Activated T-helper 1 cell treated with Interleukin-2 at 50 U/mL for 16 hours (primary cell): ENCODE results near the gene CDCA4.
"Not testable (repeated sequence)": the region's sequence is repeated elsewhere in the genome, so short reads cannot be mapped to it uniquely, and the experiment has no call there.

Source experiments
- DNase-seq: peaks from one replicate; pipeline ENCODE4 v3.0.0-alpha.2; 2020; ENCODE audit warnings: low read depth

Gene CDCA4

DNA sequence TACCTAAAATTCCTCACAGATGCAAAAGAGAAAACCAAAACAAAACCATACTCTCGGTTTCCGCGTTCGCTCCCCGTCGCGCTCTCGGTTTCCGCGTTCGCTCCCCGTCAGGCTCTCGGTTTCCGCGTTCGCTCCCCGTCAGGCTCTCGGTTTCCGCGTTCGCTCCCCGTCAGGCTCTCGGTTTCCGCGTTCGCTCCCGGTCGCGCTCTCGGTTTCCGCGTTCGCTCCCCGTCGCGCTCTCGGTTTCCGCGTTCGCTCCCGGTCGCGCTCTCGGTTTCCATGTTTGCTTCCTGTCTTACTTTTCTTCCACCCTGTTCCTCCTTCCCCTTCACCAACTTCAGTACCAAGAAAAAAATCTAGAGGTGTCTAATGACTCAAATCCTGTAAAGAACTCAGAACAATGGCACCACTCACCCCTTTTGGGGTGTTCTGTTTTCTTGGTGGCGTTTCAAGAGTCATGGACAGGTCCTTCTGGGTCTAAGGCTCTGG is 12.6 kb upstream of the CDCA4 start:
- not testable (repeated sequence) for DNase-seq

DNA sequence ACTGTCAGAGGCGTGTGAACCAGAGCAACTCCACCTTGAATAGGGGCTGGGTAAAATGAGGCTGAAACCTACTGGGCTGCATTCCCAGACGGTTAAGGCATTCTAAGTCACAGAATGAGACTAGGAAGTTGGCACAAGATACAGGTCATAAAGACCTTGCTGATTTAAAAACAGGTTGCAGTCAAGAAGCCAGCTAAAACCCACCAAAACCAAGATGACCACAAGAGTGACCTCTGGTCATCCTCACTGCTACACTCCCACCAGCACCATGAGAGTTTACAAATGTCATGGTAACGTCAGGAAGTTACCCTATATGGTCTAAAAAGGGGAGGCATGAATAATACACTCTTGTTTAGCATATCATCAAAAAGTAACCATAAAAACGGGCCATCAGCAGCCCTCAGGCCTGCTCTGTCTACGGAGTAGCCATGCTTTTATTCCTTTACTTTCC is 11.6 kb upstream of the CDCA4 start:
- DNase-seq = not testable (repeated sequence)

GRCh38 chr14:105030836-105031396 is 10.0 kb upstream of the CDCA4 start:
- DNase-seq = no peak

GRCh38 chr14:105030194-105030593 is 9.3 kb upstream of the CDCA4 start:
- no peak for DNase-seq

- no peak for DNase-seq
These were observed 8.5 kb upstream of the CDCA4 start for GRCh38 chr14:105029402-105029801.

DNA sequence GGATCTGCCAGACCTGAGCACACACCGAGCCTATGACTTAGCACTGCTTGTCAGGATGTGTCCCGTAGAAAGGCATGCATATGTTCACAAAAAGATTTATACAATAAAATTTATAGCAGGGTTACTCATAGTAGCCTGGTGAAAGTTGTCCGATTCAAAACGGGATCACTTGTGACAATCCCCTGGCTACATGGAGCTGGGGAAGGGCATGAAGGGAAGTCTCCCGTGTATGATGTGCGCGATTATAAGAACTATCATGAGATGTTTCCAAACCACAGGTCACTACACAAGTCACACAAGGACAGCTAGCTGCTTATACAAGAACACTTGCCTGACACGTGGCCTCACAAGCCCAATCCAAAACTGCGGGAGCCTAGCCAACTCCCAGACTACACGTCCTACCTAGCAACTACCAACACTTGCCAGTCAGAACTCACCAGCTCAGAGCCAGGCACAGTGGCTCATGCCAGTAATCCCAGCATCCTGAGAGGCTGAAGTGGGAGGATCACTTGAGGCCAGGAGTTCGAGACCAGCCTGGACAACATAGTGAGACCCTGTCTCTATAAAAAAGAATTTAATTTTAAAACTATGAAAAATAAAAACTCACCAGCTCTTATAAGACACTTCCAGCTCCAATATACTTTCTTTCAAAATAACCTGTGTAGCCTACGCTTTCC is 7.5 kb upstream of the CDCA4 start:
- no peak for DNase-seq

GRCh38 chr14:105027718-105028117 is 6.8 kb upstream of the CDCA4 start:
- DNase-seq = not testable (repeated sequence)

- DNase-seq = no peak
These were observed 6.1 kb upstream of the CDCA4 start for GRCh38 chr14:105026802-105027563.

GRCh38 chr14:105026033-105026785 is 5.3 kb upstream of the CDCA4 start:
- DNase-seq = no peak

DNA sequence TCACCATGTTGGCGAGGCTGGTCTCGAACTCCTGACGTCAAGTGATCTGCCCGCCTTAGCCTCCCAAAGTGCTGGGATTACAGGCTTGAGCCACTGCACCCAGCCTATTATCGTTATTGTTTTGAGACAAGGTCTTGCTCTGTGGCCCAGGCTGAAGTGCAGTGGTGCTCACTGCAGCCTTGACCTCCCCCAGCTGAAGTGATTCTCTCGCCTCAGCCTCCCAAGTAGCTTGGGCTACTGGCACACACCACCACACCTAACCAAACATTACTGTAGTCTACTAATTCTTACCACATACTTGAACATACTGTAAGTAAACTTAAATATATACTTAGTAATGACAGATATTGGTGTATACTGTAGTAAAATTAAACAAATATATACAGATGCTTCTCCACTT is 4.5 kb upstream of the CDCA4 start:
- no peak for DNase-seq

DNA sequence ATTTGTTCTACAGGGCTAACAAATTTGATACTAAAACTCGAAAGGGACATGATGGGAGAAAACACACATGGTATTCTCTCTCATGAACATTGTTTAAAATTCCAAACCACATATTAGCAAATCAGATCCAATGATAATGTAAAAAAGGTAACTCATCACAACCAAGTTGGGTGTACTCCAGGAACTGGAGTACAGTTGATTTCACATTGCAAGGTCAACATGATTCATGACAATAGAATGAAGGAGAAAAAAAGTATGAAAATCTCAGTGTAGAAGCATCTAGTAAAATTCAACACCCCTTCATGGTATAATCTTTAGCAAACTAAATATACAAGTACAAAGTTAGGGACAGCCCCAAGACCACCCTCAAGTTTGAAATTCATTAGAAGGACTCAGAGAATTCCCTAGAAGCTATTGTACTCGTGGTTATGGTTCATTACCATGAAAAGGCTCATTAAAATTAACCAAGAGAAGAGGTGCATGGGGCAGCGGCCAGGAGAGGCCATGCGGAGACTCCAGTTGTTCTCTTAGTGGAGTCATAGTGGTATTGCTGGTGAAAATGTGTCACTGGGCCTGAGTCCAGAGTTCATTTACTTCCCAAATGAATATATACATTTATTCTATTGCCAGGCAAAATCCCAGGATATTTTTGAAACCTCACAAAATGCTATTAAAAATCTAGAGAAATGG is 3.1 kb upstream of the CDCA4 start:
- no peak for DNase-seq

GRCh38 chr14:105023144-105023543 is 2.3 kb upstream of the CDCA4 start:
- DNase-seq = no peak

DNA sequence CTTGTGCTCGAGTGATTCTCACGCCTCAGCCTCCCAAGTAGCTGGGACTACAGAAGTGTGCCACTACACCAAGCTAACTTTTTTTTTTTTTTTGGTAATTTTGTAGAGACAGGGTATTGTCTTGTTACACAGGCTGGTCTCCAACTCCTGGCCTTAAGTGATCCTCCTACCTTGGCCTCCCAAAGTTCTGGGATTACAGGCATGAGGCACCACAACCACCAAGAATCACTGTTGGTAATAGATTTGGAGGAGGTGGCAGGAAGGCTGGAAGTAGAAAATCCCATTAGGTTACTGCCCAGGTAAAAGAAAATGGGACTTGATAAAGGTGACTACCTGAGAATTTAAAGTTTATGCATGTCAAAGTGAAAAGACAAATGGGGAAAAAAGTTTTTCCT is 1.4 kb upstream of the CDCA4 start:
- no peak for DNase-seq

- no peak for DNase-seq
These were observed 883 bp upstream of the CDCA4 start for GRCh38 chr14:105021656-105022275.

DNA sequence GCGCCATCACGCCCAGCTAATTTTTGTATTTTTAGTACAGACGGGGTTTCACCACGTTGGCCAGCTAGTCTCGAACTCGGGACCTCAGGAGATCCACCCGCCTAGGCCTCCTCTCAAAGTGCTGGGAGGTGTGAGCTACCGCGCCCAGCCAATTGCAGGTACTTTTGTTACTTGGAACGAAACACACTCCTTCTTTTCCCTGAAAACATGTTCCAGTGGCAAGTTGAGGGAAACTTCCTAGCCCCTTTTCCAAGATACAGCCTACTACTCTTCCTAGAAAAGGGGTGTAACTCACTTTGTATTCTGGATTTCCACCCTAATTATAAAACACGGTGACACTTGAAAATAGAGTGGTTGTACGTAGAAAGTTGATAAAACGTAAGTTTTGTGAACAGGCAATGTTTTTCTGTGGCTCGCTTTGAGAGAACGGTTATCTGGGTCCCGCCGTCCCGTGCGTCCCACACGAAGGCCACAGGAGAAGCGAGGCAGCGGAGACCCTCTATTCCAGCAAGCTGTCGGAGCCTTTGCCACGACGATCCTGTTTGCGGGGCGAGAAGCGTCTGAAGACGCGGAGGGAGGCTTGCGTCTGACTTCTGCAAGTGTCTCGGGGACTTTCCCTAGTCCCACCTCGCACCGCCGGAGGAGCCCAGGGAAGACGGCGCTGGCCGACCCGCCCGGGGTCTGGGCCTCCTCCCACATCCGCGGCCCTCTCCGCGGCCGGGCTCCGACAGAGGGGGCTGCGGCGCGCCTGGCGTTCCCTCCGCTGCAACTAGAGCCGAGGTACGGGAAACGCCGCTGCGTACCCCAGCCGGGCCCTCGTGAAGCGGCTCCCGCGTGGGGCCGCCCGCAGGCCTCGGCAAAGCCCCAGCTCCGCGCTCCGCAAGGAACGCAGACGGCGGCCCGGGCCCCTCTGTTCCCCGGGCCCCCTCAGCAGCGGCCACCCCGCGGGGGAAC is 745 bp downstream of the CDCA4 start:
- peak; percentile 42 for DNase-seq

DNA sequence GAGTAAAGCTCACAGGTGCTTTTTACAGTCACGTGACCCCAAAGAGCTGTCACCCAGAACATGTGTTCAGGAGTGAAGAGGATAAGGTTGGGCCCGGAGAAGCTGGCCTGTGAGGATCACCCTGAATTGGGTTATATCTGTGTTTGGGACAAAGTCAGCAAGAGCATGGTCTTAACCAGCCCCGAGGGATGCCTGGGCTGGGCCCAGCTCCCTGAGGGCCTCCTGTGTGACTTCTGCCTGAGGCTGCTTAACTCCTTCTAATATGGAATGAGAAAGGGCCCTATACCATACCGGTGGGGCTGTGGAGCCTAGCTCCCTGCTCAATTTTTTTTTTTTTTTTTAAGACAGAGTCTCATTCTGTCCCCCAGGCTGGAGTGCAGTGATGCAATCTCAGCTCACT is 2.5 kb downstream of the CDCA4 start:
- no peak for DNase-seq

DNA sequence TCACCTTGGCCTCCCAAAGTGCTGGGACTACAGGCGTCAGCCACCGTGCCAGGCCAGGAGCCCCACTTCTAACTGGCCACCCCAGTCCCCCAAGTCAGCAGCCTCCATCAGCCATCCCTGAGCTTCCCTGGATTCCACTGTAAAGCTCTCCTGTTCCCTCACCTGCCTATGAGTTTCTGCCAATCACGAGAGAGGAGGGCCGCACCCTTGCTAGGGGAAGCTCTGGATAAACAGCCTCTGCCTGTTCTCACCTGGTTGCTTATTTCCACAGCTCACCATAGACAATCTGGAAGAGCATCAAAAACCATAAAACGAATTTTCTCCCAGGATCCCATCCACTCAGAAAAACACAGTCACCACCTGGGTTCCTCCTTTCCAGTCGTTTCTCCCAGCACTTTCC is 5.0 kb downstream of the CDCA4 start:
- DNase-seq = no peak

- DNase-seq = no peak
These were observed 5.6 kb downstream of the CDCA4 start for GRCh38 chr14:105015242-105015641.

GRCh38 chr14:105014631-105015030 is 6.3 kb downstream of the CDCA4 start:
- DNase-seq = no peak

- no peak for DNase-seq
These were observed 6.9 kb downstream of the CDCA4 start for GRCh38 chr14:105014032-105014431.
